ENCODE results near the gene ASTN1. TPM values are rescaled to one million over a fixed set of nuclear protein-coding genes. Genes with fewer than 3 reads are reported as not detected.

The ASTN1 gene
- total and polyA plus RNA-seq, 9 of the 15 experiments (the other 6 are each of a cell fraction or from before 2014, with no cell fraction given), result 0.05 to 0.22 (median 0.18) TPM

- TF ChIP-seq ZNF274 (IDR thresholded peaks at IDR 0.05; ENCODE audit: borderline replicate concordance, low read depth, low read length), result no peak
- no peak for TF ChIP-seq TAF1 (IDR thresholded peaks at IDR 0.05; ENCODE audit: control insufficient read depth, extremely low read depth, insufficient read depth, low read length, severe bottlenecking)
- no peak for TF ChIP-seq ZNF263 (CRISPR knock-in tag; IDR thresholded peaks at IDR 0.05; ENCODE audit: borderline replicate concordance)
- no peak for TF ChIP-seq TEAD1 (CRISPR knock-in tag; IDR thresholded peaks at IDR 0.05)
- TF ChIP-seq IFI16 (CRISPR knock-in tag; IDR thresholded peaks at IDR 0.05), result no peak
- no peak for TF ChIP-seq STAT5A (IDR thresholded peaks at IDR 0.05; ENCODE audit: borderline replicate concordance, low read length)
- no peak for TF ChIP-seq L3MBTL2 (IDR thresholded peaks at IDR 0.05)
- TF ChIP-seq PYGO2 (tag; IDR thresholded peaks at IDR 0.05), result no peak
- TF ChIP-seq RBM17 (IDR thresholded peaks at IDR 0.05; ENCODE audit: borderline replicate concordance, low read depth, low read length), result no peak
- TF ChIP-seq ZNF133 (CRISPR knock-in tag; IDR thresholded peaks at IDR 0.05), result no peak
- TF ChIP-seq ELF2 (CRISPR knock-in tag; IDR thresholded peaks at IDR 0.05), result no peak
- TF ChIP-seq ZNF311 (CRISPR knock-in tag; IDR thresholded peaks at IDR 0.05), result no peak
These were observed 42.4 kb upstream of the ASTN1 start (continued) for GRCh38 chr1:177206831-177207355.

- Histone ChIP-seq H3K9ac (ENCODE audit: insufficient read depth in 1 of 2, low read depth in 2 of 2, low read length in 2 of 2) (no peak overlapping the region), H3K4me1 (replicated peaks in 1 of 2; ENCODE audit: control insufficient read depth in 2 of 2, insufficient read depth in 2 of 2, low read length in 2 of 2) (no peaks in the 10 kb centered on the region), H3K9me3 (replicated peaks; ENCODE audit: control insufficient read depth, insufficient read depth, low read depth, low read length) (no peaks in the 10 kb centered on the region; the same call in 1 of the 2 replicates), H3K9me1 (ENCODE audit: control insufficient read depth, insufficient read depth, low read length) (no peaks in the 10 kb centered on the region), H2AFZ (ENCODE audit: low read depth, low read length) (no peak overlapping the region), H4K20me1 (replicated peaks; ENCODE audit: control insufficient read depth, insufficient read depth, low read length) (no peaks in the 10 kb centered on the region), H3K4me3 (no peak overlapping the region), H3K36me3 (ENCODE audit: control insufficient read depth, insufficient read depth, low read length) (no peaks in the 10 kb centered on the region), H3K4me2 (ENCODE audit: insufficient read depth, low read length) (no peak overlapping the region), H3K79me2 (ENCODE audit: control insufficient read depth, insufficient read depth, low read length) (no peaks in the 10 kb centered on the region), H3K27me3 (ENCODE audit: control insufficient read depth in 2 of 2, insufficient read depth in 2 of 2, low read length in 2 of 2) (no peaks in the 10 kb centered on the region), H3K27ac (ENCODE audit: extremely low read depth, low read depth, low read length) (no peak overlapping the region)
- ChIA-PET POLR2A (no interaction called here), CTCF (ENCODE audit: low intra/inter-chr PET ratio) (no interaction called here)
- intact Hi-C loops (cut with micrococcal nuclease) (no loop called here), in situ Hi-C loops (cut with MboI) (no loop called here)
- BruUV-seq (replicated peaks), result no TSS peak
- 4% methylated on average over 4 of the region's 4 CpGs for WGBS (ENCODE audit: insufficient coverage, low coverage, missing lambda C conversion rate)
- DNase-seq (ENCODE audit: extremely low read depth in 1 of 4, low spot score in 3 of 4) (no peak), ATAC-seq (no peak), FAIRE-seq (no peak)
- TF ChIP-seq ZNF311 (CRISPR knock-in tag; IDR thresholded peaks at IDR 0.05), result no peak
- TF ChIP-seq NEUROD1 (IDR thresholded peaks at IDR 0.05; ENCODE audit: borderline replicate concordance, low read depth, low read length, partially characterized antibody), result no peak
- TF ChIP-seq EGR1 (conservative IDR thresholded peaks at IDR 0.05), result no peak
- no peak for TF ChIP-seq RFX5 (IDR thresholded peaks at IDR 0.05; ENCODE audit: low read depth, low read length)
- TF ChIP-seq SP2 (IDR thresholded peaks at IDR 0.05; ENCODE audit: extremely low read depth, low read depth, low read length, poor library complexity, severe bottlenecking), result no peak
- no peak for TF ChIP-seq CSDE1 (IDR thresholded peaks at IDR 0.05)
- no peak for TF ChIP-seq ZNF586 (CRISPR knock-in tag; conservative IDR thresholded peaks at IDR 0.05)
- TF ChIP-seq ZNF780A (CRISPR knock-in tag; IDR thresholded peaks at IDR 0.05), result no peak
- TF ChIP-seq ZNF785 (CRISPR knock-in tag; IDR thresholded peaks at IDR 0.05), result no peak
- no peak for TF ChIP-seq ZNF384 (IDR thresholded peaks at IDR 0.05; ENCODE audit: low read depth, low read length)
- TF ChIP-seq SETDB1 (IDR thresholded peaks at IDR 0.05; ENCODE audit: low read length), result no peak
- TF ChIP-seq GATAD2B (IDR thresholded peaks at IDR 0.05; ENCODE audit: borderline replicate concordance), result no peak
- TF ChIP-seq HMGN3 (IDR thresholded peaks at IDR 0.05; ENCODE audit: borderline replicate concordance, extremely low read depth, insufficient read length, low read depth, low read length), result no peak
- no peak for TF ChIP-seq CBFA2T2 (conservative IDR thresholded peaks at IDR 0.05)
- no peak for TF ChIP-seq NR2C2 (CRISPR knock-in tag; IDR thresholded peaks at IDR 0.05)
- TF ChIP-seq NR2C2 (tag; IDR thresholded peaks at IDR 0.05), result no peak
These were observed 35.8 kb upstream of the ASTN1 start for GRCh38 chr1:177200290-177200689.

All from K562 (cell line).